Progenitor cell of endocrine pancreas (in vitro differentiated cells): ENCODE measurements around the gene ABCD3. TPM values are rescaled to one million over a fixed set of nuclear protein-coding genes. Genes with fewer than 3 reads are reported as not detected.

ENCODE experiments used
- DNase-seq: peaks from one replicate; pipeline ENCODE4 v3.0.0; 2021; ENCODE audit warnings: low spot score; ENCODE audit not compliant: unreplicated experiment
- H3K27ac Mint-ChIP-seq: 2 replicates; pipeline ENCODE4 v1.8.0; 2021; ENCODE audit warnings: mild to moderate bottlenecking, moderate library complexity, mixed read lengths
- H3K27me3 Mint-ChIP-seq: 2 replicates; pipeline ENCODE4 v1.8.0; 2021; ENCODE audit warnings: mixed read lengths
- H3K36me3 Mint-ChIP-seq: 2 replicates; pipeline ENCODE4 v1.8.0; 2022; ENCODE audit warnings: mixed read lengths; ENCODE audit not compliant: insufficient read depth
- H3K4me1 Mint-ChIP-seq: 2 replicates; pipeline ENCODE4 v1.8.0; 2021; ENCODE audit warnings: low read depth, mixed read lengths
- H3K4me3 Mint-ChIP-seq: 2 replicates; pipeline ENCODE4 v1.8.0; 2021; ENCODE audit warnings: low read depth, mild to moderate bottlenecking, moderate library complexity, mixed read lengths
- H3K9me3 Mint-ChIP-seq: 2 replicates; pipeline ENCODE4 v1.8.0; 2021; ENCODE audit warnings: low read depth, mixed read lengths
- CTCF ChIP-seq: fragments of 200-600 bp; sonication (generic); IDR thresholded peaks from one replicate; pipeline ENCODE4 v1.5.0; 2021; ENCODE audit warnings: antibody characterized with exemption, mild to moderate bottlenecking; ENCODE audit not compliant: unreplicated experiment
- total RNA-seq: library from RNA; stranded (reverse); gene quantifications from 2 replicates; pipeline ENCODE4 v1.2.1, GENCODE V29; 2021

The ABCD3 gene
- total RNA-seq, 1 donor from 2014 or later = 43.2 TPM

- TF ChIP-seq CTCF = no peak
- H3K9me3 Mint-ChIP-seq = no peaks in the 10 kb centered on the region
- no peaks in the 10 kb centered on the region for H3K27me3 Mint-ChIP-seq
- H3K4me3 Mint-ChIP-seq = no peak overlapping the region
- no peak for DNase-seq
- peaks cover 29% of the 10 kb centered on the region for H3K36me3 Mint-ChIP-seq
- H3K4me1 Mint-ChIP-seq = no peaks in the 10 kb centered on the region
- H3K27ac Mint-ChIP-seq = no peak overlapping the region
Measured at GRCh38 chr1:94490556-94490955, 72.4 kb downstream of the ABCD3 start.

- no peaks in the 10 kb centered on the region for H3K9me3 Mint-ChIP-seq
- H3K4me3 Mint-ChIP-seq = no peak overlapping the region
- H3K27ac Mint-ChIP-seq = no peak overlapping the region
- H3K27me3 Mint-ChIP-seq = no peaks in the 10 kb centered on the region
- no peak for TF ChIP-seq CTCF
- DNase-seq = no peak
- H3K4me1 Mint-ChIP-seq = no peaks in the 10 kb centered on the region
- H3K36me3 Mint-ChIP-seq = peaks cover 35% of the 10 kb centered on the region
Measured at GRCh38 chr1:94496076-94496755, 78.0 kb downstream of the ABCD3 start.

- H3K4me3 Mint-ChIP-seq = no peak overlapping the region
- H3K4me1 Mint-ChIP-seq = no peaks in the 10 kb centered on the region
- no peak for TF ChIP-seq CTCF
- H3K9me3 Mint-ChIP-seq = no peaks in the 10 kb centered on the region
- DNase-seq = no peak
- H3K27ac Mint-ChIP-seq = no peak overlapping the region
- H3K27me3 Mint-ChIP-seq = no peaks in the 10 kb centered on the region
- peaks cover 45% of the 10 kb centered on the region for H3K36me3 Mint-ChIP-seq
Measured at GRCh38 chr1:94501426-94501825, 83.2 kb downstream of the ABCD3 start.

- TF ChIP-seq CTCF = no peak
- no peaks in the 10 kb centered on the region for H3K9me3 Mint-ChIP-seq
- H3K36me3 Mint-ChIP-seq = peaks cover 46% of the 10 kb centered on the region
- H3K27me3 Mint-ChIP-seq = no peaks in the 10 kb centered on the region
- no peak overlapping the region for H3K27ac Mint-ChIP-seq
- no peak for DNase-seq
- no peak overlapping the region for H3K4me3 Mint-ChIP-seq
- H3K4me1 Mint-ChIP-seq = no peaks in the 10 kb centered on the region
Measured at GRCh38 chr1:94501935-94502334, 83.7 kb downstream of the ABCD3 start.

GRCh38 chr1:94503153-94503552 lies 85.0 kb downstream of the ABCD3 start:
- H3K27me3 Mint-ChIP-seq = no peaks in the 10 kb centered on the region
- no peak for TF ChIP-seq CTCF
- peaks cover 49% of the 10 kb centered on the region for H3K36me3 Mint-ChIP-seq
- peak overlapping the region; percentile 29 for H3K27ac Mint-ChIP-seq
- no peak for DNase-seq
- no peak overlapping the region for H3K4me3 Mint-ChIP-seq
- H3K9me3 Mint-ChIP-seq = no peaks in the 10 kb centered on the region
- H3K4me1 Mint-ChIP-seq = no peaks in the 10 kb centered on the region
